SK-N-SH treated with all-trans-retinoic acid at 6 μM for 48 hours (cell line): ENCODE results near the gene SORCS2.

Experiments used
- ATAC-seq: fragments of 200-7000 bp; cut with Tn5 transposase; 3 replicates; pipeline ENCODE4 v1.9.1; 2020; ENCODE audit warnings: mild to moderate bottlenecking, moderate library complexity
- BACH2 ChIP-seq: fragments of 250-450 bp; sonication (Bioruptor Pico); IDR thresholded peaks from 2 replicates; pipeline ENCODE4 v1.9.0; 2021; ENCODE audit warnings: mild to moderate bottlenecking, borderline replicate concordance
- CSDC2 ChIP-seq: fragments of 250-450 bp; sonication (Bioruptor Pico); IDR thresholded peaks from 2 replicates; pipeline ENCODE4 v1.5.0; 2020; ENCODE audit warnings: mild to moderate bottlenecking, moderate library complexity
- ESRRG ChIP-seq: fragments of 250-450 bp; sonication (Bioruptor Pico); IDR thresholded peaks from 2 replicates; pipeline ENCODE4 v1.6.1; 2021; ENCODE audit warnings: mild to moderate bottlenecking
- GLIS3 ChIP-seq: fragments of 250-450 bp; sonication (Bioruptor Pico); IDR thresholded peaks from 2 replicates; pipeline ENCODE4 v1.5.0; 2020; ENCODE audit warnings: mild to moderate bottlenecking, moderate library complexity
- ISL1 ChIP-seq: fragments of 250-450 bp; sonication (Bioruptor Pico); IDR thresholded peaks from 2 replicates; pipeline ENCODE4 v2.1.2; 2022; ENCODE audit warnings: mild to moderate bottlenecking, moderate library complexity
- OSR1 ChIP-seq: fragments of 250-450 bp; sonication (Bioruptor Pico); IDR thresholded peaks from 2 replicates; pipeline ENCODE4 v1.8.0; 2022; ENCODE audit warnings: moderate library complexity, mild to moderate bottlenecking, inconsistent platforms
- POU6F1 ChIP-seq: fragments of 250-450 bp; sonication (Bioruptor Pico); IDR thresholded peaks from 2 replicates; pipeline ENCODE4 v1.8.0; 2021; ENCODE audit warnings: low read depth, mild to moderate bottlenecking, moderate library complexity, borderline replicate concordance
- PPARA ChIP-seq: fragments of 250-450 bp; sonication (Bioruptor Pico); IDR thresholded peaks from 2 replicates; pipeline ENCODE4 v1.5.0; 2020; ENCODE audit warnings: mild to moderate bottlenecking, borderline replicate concordance
- TCF4 ChIP-seq: fragments of 250-450 bp; sonication (Bioruptor Pico); IDR thresholded peaks from 2 replicates; pipeline ENCODE4 v1.8.0; 2021; ENCODE audit warnings: mild to moderate bottlenecking, moderate library complexity, borderline replicate concordance
- TOX ChIP-seq: fragments of 250-450 bp; sonication (Bioruptor Pico); IDR thresholded peaks from 2 replicates; pipeline ENCODE4 v1.8.0; 2021; ENCODE audit warnings: mild to moderate bottlenecking, moderate library complexity, borderline replicate concordance
- TSHZ2 ChIP-seq: fragments of 250-450 bp; sonication (Bioruptor Pico); IDR thresholded peaks from 2 replicates; pipeline ENCODE4 v1.5.0; 2020; ENCODE audit warnings: mild to moderate bottlenecking, moderate library complexity
- ZC3H10 ChIP-seq: fragments of 250-450 bp; sonication (Bioruptor Pico); IDR thresholded peaks from 2 replicates; pipeline ENCODE4 v1.5.1; 2021; ENCODE audit warnings: mild to moderate bottlenecking, moderate library complexity
- ZFP3 ChIP-seq: fragments of 250-450 bp; sonication (Bioruptor Pico); IDR thresholded peaks from 2 replicates; pipeline ENCODE4 v1.5.0; 2020; ENCODE audit warnings: mild to moderate bottlenecking, moderate library complexity
- ZFP30 ChIP-seq: fragments of 450-650 bp; formaldehyde crosslinking; IDR thresholded peaks from 2 replicates; pipeline ENCODE4 v1.5.0; 2022; ENCODE audit warnings: mild to moderate bottlenecking, moderate library complexity
- ZNF565 ChIP-seq: fragments of 450-650 bp; formaldehyde crosslinking; conservative IDR thresholded peaks from 2 replicates; pipeline ENCODE4 v1.5.0; 2020; ENCODE audit warnings: low read depth, mild to moderate bottlenecking, moderate library complexity
- ZNF70 ChIP-seq: fragments of 450-650 bp; formaldehyde crosslinking; IDR thresholded peaks from 2 replicates; pipeline ENCODE4 v1.5.0; 2020; ENCODE audit warnings: mild to moderate bottlenecking, moderate library complexity
- ZNF8 ChIP-seq: fragments of 450-650 bp; formaldehyde crosslinking; IDR thresholded peaks from 2 replicates; pipeline ENCODE4 v1.5.0; 2020; ENCODE audit warnings: mild to moderate bottlenecking, moderate library complexity
- TF ChIP-seq, protein P1 (sequence below): fragments of 250-450 bp; sonication (Bioruptor Pico); IDR thresholded peaks from 2 replicates; pipeline ENCODE4 v1.5.1; 2021; ENCODE audit warnings: mild to moderate bottlenecking, moderate library complexity

SORCS2 gene

DNA sequence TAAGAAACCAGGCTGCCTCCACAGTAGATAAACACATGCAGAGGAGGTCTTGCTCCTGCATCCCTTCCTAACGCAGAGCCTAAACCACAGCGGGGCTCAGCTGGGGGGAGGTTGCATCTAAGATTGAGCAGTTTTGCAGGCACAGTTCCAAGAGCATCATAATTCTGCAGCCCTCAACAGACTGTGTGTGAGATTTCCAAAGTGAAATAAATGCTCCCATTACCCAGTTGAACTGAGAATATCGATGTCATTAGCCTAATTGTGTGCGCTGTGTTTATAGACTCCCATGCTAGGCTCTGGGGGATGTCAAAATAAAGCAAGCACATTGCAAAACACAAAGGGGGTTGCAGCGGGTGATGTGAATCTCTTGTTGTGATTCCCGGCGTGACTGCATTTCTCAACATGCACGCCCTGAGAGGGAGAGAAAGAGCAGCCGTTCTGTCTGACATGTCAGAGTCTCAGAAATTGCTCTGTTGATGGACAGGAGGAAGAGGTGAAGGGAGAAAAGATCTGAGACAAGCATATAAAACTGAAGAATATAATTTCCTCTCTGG is 392.3 kb downstream of the SORCS2 start:
- no peak for TF ChIP-seq ZNF565
- TF ChIP-seq TOX (CRISPR knock-in tag): no peak
- no peak for TF ChIP-seq ZNF70 (CRISPR knock-in tag)
- TF ChIP-seq ZFP3: no peak
- TF ChIP-seq, protein P1, sequence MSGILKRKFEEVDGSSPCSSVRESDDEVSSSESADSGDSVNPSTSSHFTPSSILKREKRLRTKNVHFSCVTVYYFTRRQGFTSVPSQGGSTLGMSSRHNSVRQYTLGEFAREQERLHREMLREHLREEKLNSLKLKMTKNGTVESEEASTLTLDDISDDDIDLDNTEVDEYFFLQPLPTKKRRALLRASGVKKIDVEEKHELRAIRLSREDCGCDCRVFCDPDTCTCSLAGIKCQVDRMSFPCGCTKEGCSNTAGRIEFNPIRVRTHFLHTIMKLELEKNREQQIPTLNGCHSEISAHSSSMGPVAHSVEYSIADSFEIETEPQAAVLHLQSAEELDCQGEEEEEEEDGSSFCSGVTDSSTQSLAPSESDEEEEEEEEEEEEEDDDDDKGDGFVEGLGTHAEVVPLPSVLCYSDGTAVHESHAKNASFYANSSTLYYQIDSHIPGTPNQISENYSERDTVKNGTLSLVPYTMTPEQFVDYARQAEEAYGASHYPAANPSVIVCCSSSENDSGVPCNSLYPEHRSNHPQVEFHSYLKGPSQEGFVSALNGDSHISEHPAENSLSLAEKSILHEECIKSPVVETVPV (CRISPR knock-in tag): no peak
- TF ChIP-seq CSDC2: no peak
- no peak for TF ChIP-seq ISL1
- TF ChIP-seq ESRRG: no peak
- ATAC-seq: no peak

DNA sequence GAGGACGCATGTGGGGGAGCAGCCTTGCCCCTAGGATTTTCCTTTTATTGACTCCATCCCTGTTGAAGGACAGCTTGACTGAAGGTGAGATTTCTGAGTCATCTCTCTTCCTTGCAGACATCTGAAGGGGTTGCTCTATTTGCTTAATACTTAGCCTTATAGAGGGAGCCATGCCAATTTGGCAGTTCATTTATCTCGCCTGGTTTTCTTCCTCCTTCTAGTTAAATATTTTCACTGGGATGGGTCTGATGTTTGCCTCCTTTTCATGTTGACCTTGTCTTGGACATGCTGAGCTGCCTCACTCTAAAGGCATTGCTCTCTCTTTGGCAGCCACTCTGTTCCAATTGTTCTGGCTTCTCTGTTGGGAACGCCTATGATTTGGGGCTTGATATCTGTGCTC is 393.4 kb downstream of the SORCS2 start:
- TF ChIP-seq ZFP30 (CRISPR knock-in tag) (no peak), GLIS3 (CRISPR knock-in tag) (no peak), PPARA (CRISPR knock-in tag) (no peak), ZNF8 (CRISPR knock-in tag) (no peak), TCF4 (no peak), BACH2 (CRISPR knock-in tag) (no peak), ZFP3 (no peak), POU6F1 (CRISPR knock-in tag) (no peak), ZC3H10 (no peak), OSR1 (no peak), ESRRG (no peak), TSHZ2 (CRISPR knock-in tag) (no peak)
- TF ChIP-seq, protein P1 (CRISPR knock-in tag): no peak
- TF ChIP-seq, all 23 proteins: peak for 0
- no peak for ATAC-seq

DNA sequence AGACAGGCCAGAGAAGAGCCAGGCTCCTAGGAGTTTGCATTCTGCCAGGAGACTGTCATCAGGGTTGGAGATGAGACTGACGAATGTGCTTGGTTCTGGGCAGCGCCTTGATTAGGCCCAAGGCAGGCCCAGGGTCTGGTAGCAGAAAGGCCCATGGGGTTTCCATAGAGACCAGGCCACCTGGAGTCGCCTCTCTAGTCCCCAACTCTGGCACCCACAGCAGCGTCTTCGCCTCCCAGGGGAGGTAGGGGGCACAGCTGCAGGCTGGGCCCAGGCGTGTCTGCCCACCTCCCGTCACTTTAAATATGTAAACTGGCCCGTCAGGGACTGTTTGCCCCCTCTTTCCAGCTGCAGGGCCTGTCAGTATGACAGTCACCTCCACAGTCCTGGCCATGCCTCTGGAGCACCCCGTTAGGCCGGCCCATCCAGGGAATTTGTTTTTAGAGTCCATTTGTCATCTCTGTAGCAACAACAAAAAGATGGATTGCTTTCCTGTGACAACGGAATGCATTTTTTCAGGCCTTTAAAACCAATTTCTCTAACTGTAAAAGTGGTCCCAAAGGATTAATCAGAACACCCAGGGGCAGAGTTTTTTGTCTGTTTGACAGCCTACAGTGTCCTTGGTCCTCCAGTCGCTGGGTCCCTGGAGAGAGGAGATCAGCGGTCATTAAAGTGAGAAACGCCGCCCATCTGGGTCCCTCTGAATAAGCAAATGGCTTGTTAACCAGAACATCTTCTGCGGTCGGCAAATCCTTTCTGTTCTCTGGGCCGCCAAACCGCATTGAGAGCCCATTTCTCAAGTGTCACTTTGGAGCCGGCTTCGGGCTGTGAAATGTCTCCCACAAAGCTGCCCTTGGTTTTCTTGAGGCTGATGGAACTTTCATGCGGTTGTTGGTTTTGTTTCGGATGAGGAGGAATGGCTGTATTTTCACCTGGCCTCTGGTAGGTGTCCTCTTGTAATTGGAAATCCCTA is 395.4 kb downstream of the SORCS2 start:
- no peak for ATAC-seq
- no peak for TF ChIP-seq ESRRG
- TF ChIP-seq, all 23 proteins: peak for 0

DNA sequence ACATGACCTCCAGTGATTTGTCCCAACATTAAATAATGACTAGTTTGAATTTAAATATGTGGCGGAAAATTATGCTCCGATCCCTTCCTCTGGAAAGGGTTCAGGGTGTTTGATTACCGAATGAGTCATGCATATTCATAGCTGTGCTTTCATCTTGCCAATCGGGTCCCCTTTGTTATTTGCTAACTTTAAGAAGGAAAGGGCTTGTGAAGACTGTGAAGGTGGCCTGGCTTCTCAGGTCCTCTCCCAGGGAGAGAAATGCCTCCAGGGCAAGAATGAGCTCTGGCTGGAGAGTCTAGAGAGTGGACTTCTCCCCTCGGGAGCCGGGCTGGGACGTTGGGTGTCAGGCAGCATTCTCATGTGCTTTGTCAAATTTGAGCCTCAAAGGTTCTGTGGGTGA is 397.9 kb downstream of the SORCS2 start:
- no peak for ATAC-seq

More for the DNA sequence above, 397.9 kb downstream of the SORCS2 start:
- TF ChIP-seq, protein P1 (CRISPR knock-in tag): no peak
- no peak for TF ChIP-seq ZFP30 (CRISPR knock-in tag)
